Measurements from ENCODE around the gene KLHL13.
"Not testable (repeated sequence)": the region's sequence is repeated elsewhere in the genome, so short reads cannot be mapped to it uniquely, and the experiment has no call there.

KLHL13 gene

GRCh38 chrX:118116713-118117550 lies at the start of gene KLHL13:
KLHL13 (minus strand) TSS chrX:118116810; CDS start chrX:118028473, 88,337 bp downstream.
- peak; percentile 53 for ATAC-seq
- peak within 1 kb of the TSS; percentile 43 for H3K27ac Mint-ChIP-seq

GRCh38 chrX:118164138-118164537 lies 47.5 kb upstream of the KLHL13 start:
- no peaks in the 10 kb centered on the region for H3K9me3 Mint-ChIP-seq
- no peak overlapping the region for H3K4me3 Mint-ChIP-seq
- no peak overlapping the region for H3K27ac Mint-ChIP-seq
- H3K4me1 Mint-ChIP-seq, result no peaks in the 10 kb centered on the region
- H3K36me3 Mint-ChIP-seq, result no peaks in the 10 kb centered on the region
- no peak for ATAC-seq
- no peaks in the 10 kb centered on the region for H3K27me3 Mint-ChIP-seq

More at GRCh38 chrX:118116713-118117550, at the start of gene KLHL13:
- Mint-ChIP-seq H3K36me3 (no peaks in the 10 kb centered on the region), H3K4me3 (peak within 1 kb of the TSS; percentile 72), H3K4me1 (peaks cover 18% of the 10 kb centered on the region), H3K27me3 (peaks cover 19% of the 10 kb centered on the region), H3K9me3 (no peaks in the 10 kb centered on the region)

- no peaks in the 10 kb centered on the region for H3K4me1 Mint-ChIP-seq
- no peaks in the 10 kb centered on the region for H3K27me3 Mint-ChIP-seq
- ATAC-seq, result no peak
- no peaks in the 10 kb centered on the region for H3K9me3 Mint-ChIP-seq
- H3K36me3 Mint-ChIP-seq, result no peaks in the 10 kb centered on the region
- no peak overlapping the region for H3K4me3 Mint-ChIP-seq
- no peak overlapping the region for H3K27ac Mint-ChIP-seq
Observed at GRCh38 chrX:118156953-118157608, 40.5 kb upstream of the KLHL13 start.

GRCh38 chrX:118156254-118156952 lies 39.8 kb upstream of the KLHL13 start:
- no peak for ATAC-seq
- Mint-ChIP-seq H3K27ac (no peak overlapping the region), H3K9me3 (no peaks in the 10 kb centered on the region), H3K27me3 (no peaks in the 10 kb centered on the region), H3K4me1 (no peaks in the 10 kb centered on the region), H3K4me3 (no peak overlapping the region), H3K36me3 (no peaks in the 10 kb centered on the region)

- Mint-ChIP-seq H3K4me1 (no peaks in the 10 kb centered on the region), H3K36me3 (no peaks in the 10 kb centered on the region), H3K4me3 (no peak overlapping the region)
Observed at GRCh38 chrX:118153270-118153669, 36.7 kb upstream of the KLHL13 start.

GRCh38 chrX:118152721-118153120 lies 36.1 kb upstream of the KLHL13 start:
- no peaks in the 10 kb centered on the region for H3K9me3 Mint-ChIP-seq
- no peak overlapping the region for H3K4me3 Mint-ChIP-seq
- H3K4me1 Mint-ChIP-seq, result no peaks in the 10 kb centered on the region
- H3K27me3 Mint-ChIP-seq, result no peaks in the 10 kb centered on the region
- no peak overlapping the region for H3K27ac Mint-ChIP-seq
- H3K36me3 Mint-ChIP-seq, result no peaks in the 10 kb centered on the region
- no peak for ATAC-seq

More at GRCh38 chrX:118153270-118153669, 36.7 kb upstream of the KLHL13 start:
- ATAC-seq, result no peak
- H3K9me3 Mint-ChIP-seq, result no peaks in the 10 kb centered on the region
- no peaks in the 10 kb centered on the region for H3K27me3 Mint-ChIP-seq
- H3K27ac Mint-ChIP-seq, result no peak overlapping the region

GRCh38 chrX:118148737-118149136 lies 32.1 kb upstream of the KLHL13 start:
- Mint-ChIP-seq H3K4me3 (no peak overlapping the region), H3K27ac (no peak overlapping the region), H3K9me3 (no peaks in the 10 kb centered on the region), H3K4me1 (no peaks in the 10 kb centered on the region), H3K36me3 (no peaks in the 10 kb centered on the region), H3K27me3 (no peaks in the 10 kb centered on the region)
- ATAC-seq, result no peak

GRCh38 chrX:118147771-118148170 lies 31.2 kb upstream of the KLHL13 start:
- H3K27ac Mint-ChIP-seq, H3K4me1 Mint-ChIP-seq, ATAC-seq, H3K27me3 Mint-ChIP-seq, H3K36me3 Mint-ChIP-seq, H3K9me3 Mint-ChIP-seq, H3K4me3 Mint-ChIP-seq: not testable (repeated sequence)

GRCh38 chrX:118143578-118143977 lies 27.0 kb upstream of the KLHL13 start:
- H3K27ac Mint-ChIP-seq, result no peak overlapping the region
- no peak for ATAC-seq
- peaks cover 2% of the 10 kb centered on the region for H3K9me3 Mint-ChIP-seq
- H3K27me3 Mint-ChIP-seq, result no peaks in the 10 kb centered on the region
- H3K4me3 Mint-ChIP-seq, result no peak overlapping the region
- no peaks in the 10 kb centered on the region for H3K36me3 Mint-ChIP-seq
- no peaks in the 10 kb centered on the region for H3K4me1 Mint-ChIP-seq

GRCh38 chrX:118131336-118131735 lies 14.7 kb upstream of the KLHL13 start:
- no peak for ATAC-seq
- no peak overlapping the region for H3K4me3 Mint-ChIP-seq
- H3K36me3 Mint-ChIP-seq, result no peaks in the 10 kb centered on the region
- H3K4me1 Mint-ChIP-seq, result no peaks in the 10 kb centered on the region
- H3K27me3 Mint-ChIP-seq, result no peaks in the 10 kb centered on the region
- H3K9me3 Mint-ChIP-seq, result no peaks in the 10 kb centered on the region
- H3K27ac Mint-ChIP-seq, result no peak overlapping the region

- no peak overlapping the region for H3K4me3 Mint-ChIP-seq
- H3K27ac Mint-ChIP-seq, result no peak overlapping the region
- H3K27me3 Mint-ChIP-seq, result no peaks in the 10 kb centered on the region
- H3K4me1 Mint-ChIP-seq, result no peaks in the 10 kb centered on the region
- no peaks in the 10 kb centered on the region for H3K36me3 Mint-ChIP-seq
- no peak for ATAC-seq
- no peaks in the 10 kb centered on the region for H3K9me3 Mint-ChIP-seq
Observed at GRCh38 chrX:118129681-118130080, 13.1 kb upstream of the KLHL13 start.

- no peaks in the 10 kb centered on the region for H3K36me3 Mint-ChIP-seq
- no peak for ATAC-seq
Observed at GRCh38 chrX:118128724-118129123, 12.1 kb upstream of the KLHL13 start.

GRCh38 chrX:118126286-118126685 lies 9.7 kb upstream of the KLHL13 start:
- Mint-ChIP-seq H3K4me1 (no peaks in the 10 kb centered on the region), H3K4me3 (no peak overlapping the region), H3K27ac (no peak overlapping the region), H3K27me3 (peaks cover 2% of the 10 kb centered on the region), H3K36me3 (no peaks in the 10 kb centered on the region), H3K9me3 (no peaks in the 10 kb centered on the region)
- ATAC-seq, result no peak

More at GRCh38 chrX:118128724-118129123, 12.1 kb upstream of the KLHL13 start:
- Mint-ChIP-seq H3K27me3 (no peaks in the 10 kb centered on the region), H3K4me3 (no peak overlapping the region), H3K27ac (no peak overlapping the region), H3K4me1 (no peaks in the 10 kb centered on the region), H3K9me3 (no peaks in the 10 kb centered on the region)

- not testable (repeated sequence) for H3K4me1 Mint-ChIP-seq, H3K4me3 Mint-ChIP-seq, H3K27me3 Mint-ChIP-seq, ATAC-seq, H3K27ac Mint-ChIP-seq, H3K36me3 Mint-ChIP-seq, H3K9me3 Mint-ChIP-seq
Observed at GRCh38 chrX:118124243-118124642, 7.6 kb upstream of the KLHL13 start.

GRCh38 chrX:118117741-118118140 lies 1.1 kb upstream of the KLHL13 start:
- H3K9me3 Mint-ChIP-seq, result no peaks in the 10 kb centered on the region
- ATAC-seq, result no peak
- no peaks in the 10 kb centered on the region for H3K36me3 Mint-ChIP-seq
- peak overlapping the region; percentile 23 for H3K4me3 Mint-ChIP-seq
- H3K27me3 Mint-ChIP-seq, result peaks cover 19% of the 10 kb centered on the region
- H3K27ac Mint-ChIP-seq, result no peak overlapping the region
- H3K4me1 Mint-ChIP-seq, result peaks cover 18% of the 10 kb centered on the region
